VCaP (cell line): Measurements from ENCODE around the gene TTC1.

Experiments
- H3K27ac ChIP-seq: fragments of 450-650 bp; 2 replicates; pipeline ENCODE4 v1.5.1; 2017
- TF ChIP-seq, protein P1 (sequence below): fragments of 450-650 bp; conservative IDR thresholded peaks from 2 replicates; pipeline ENCODE4 v1.5.1; 2017; ENCODE audit warnings: mild to moderate bottlenecking, moderate library complexity

The TTC1 gene

DNA sequence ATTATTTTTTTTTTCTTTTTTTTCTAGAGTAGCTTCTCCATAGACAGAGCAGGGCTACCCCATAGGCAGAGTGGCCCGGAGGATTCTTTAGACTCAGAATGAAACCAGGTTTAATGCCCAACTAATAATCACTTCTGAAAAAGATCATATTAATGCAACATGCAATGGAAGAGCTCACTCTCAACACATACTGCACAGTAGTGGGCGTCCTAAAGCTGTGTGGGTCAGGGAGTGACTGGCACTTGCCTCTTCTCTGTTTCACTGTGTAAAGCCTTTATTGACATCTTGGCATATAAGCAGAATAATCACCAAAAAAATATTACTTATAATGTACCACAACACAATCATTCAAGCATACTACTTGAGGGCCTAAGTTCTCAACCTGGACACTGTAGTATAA, 99.2 kb downstream of the TTC1 start:
- H3K27ac ChIP-seq, result peak overlapping the region; percentile 31
- TF ChIP-seq, protein P1, sequence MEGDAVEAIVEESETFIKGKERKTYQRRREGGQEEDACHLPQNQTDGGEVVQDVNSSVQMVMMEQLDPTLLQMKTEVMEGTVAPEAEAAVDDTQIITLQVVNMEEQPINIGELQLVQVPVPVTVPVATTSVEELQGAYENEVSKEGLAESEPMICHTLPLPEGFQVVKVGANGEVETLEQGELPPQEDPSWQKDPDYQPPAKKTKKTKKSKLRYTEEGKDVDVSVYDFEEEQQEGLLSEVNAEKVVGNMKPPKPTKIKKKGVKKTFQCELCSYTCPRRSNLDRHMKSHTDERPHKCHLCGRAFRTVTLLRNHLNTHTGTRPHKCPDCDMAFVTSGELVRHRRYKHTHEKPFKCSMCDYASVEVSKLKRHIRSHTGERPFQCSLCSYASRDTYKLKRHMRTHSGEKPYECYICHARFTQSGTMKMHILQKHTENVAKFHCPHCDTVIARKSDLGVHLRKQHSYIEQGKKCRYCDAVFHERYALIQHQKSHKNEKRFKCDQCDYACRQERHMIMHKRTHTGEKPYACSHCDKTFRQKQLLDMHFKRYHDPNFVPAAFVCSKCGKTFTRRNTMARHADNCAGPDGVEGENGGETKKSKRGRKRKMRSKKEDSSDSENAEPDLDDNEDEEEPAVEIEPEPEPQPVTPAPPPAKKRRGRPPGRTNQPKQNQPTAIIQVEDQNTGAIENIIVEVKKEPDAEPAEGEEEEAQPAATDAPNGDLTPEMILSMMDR, result no peak
